K562 (cell line): ENCODE measurements around the gene ACSF3. TPM values are rescaled to one million over a fixed set of nuclear protein-coding genes. Genes with fewer than 3 reads are reported as not detected.

ENCODE experiments used
- ATAC-seq: fragments of 200-7000 bp; cut with Tn5 transposase; 3 replicates; pipeline ENCODE4 v1.9.1; 2020; ENCODE audit warnings: moderate library complexity
- BruUV-seq: library from RNA; stranded (reverse); fragments of 400-500 nt; replicated peaks from 2 replicates; lab custom pipeline; 2021; lab: Mats Ljungman, UMichigan
- CTCF ChIA-PET: fragments of 300-600 bp; formaldehyde crosslinking; extraction: SDS; loops from one replicate; lab custom pipeline; 2021; ENCODE audit warnings: low intra/inter-chr PET ratio; lab: Yijun Ruan, JAX
- POLR2A ChIA-PET: fragments of 300-600, 350-650 bp; sonication (Branson Sonifier 250); formaldehyde crosslinking; extraction: SDS; loops from one replicate; lab custom pipeline; 2021; ENCODE audit warnings: antibody characterized with exemption, inconsistent platforms; lab: Yijun Ruan, JAX
- DNase-seq, 4 experiments: peaks; one replicate each; pipeline versions ENCODE4 v3.0.0 to v3.0.0-alpha.2; 2011 to 2018; ENCODE audit warnings: low spot score in 3 of 4, mixed read lengths in 3 of 4; ENCODE audit errors: extremely low read depth in 1 of 4
- FAIRE-seq: peaks from 2 replicates; lab custom pipeline; 2011; peaks lifted over from hg19 to GRCh38; lab: Jason Lieb, UNC
- H2AFZ ChIP-seq: 2 replicates; pipeline ENCODE4 v1.6.0; 2011; ENCODE audit warnings: low read depth, low read length, control low read depth, inconsistent platforms
- H3K27ac ChIP-seq: fragments of 200-600 bp; 3 replicates; pipeline ENCODE4 v1.8.0; 2011; ENCODE audit warnings: low read depth, mild to moderate bottlenecking, control low read depth, inconsistent platforms, low read length, moderate library complexity, mixed read lengths; ENCODE audit errors: extremely low read depth
- H3K27me3 ChIP-seq, 2 experiments: fragments of 300-600 bp in 1 of 2; 2 replicates in 1 of 2; 3 replicates in 1 of 2; pipeline versions ENCODE4 v1.6.0 to v1.8.0; 2011; ENCODE audit warnings: inconsistent platforms in 2 of 2, low read length in 2 of 2, mild to moderate bottlenecking in 1 of 2, mixed read lengths in 1 of 2, moderate library complexity in 1 of 2; ENCODE audit not compliant: control insufficient read depth in 2 of 2, insufficient read depth in 2 of 2
- H3K36me3 ChIP-seq: fragments of 300-600 bp; 3 replicates; pipeline ENCODE4 v1.8.0; 2011; ENCODE audit warnings: mild to moderate bottlenecking, low read length, inconsistent platforms; ENCODE audit not compliant: control insufficient read depth, insufficient read depth
- H3K4me1 ChIP-seq, 2 experiments: fragments of 200-600 bp in 1 of 2; replicated peaks in 1 of 2; 2 replicates in 1 of 2; 3 replicates in 1 of 2; pipeline versions ENCODE4 v1.5.1 to v1.8.0; 2011; ENCODE audit warnings: inconsistent platforms in 2 of 2, low read length in 2 of 2, mild to moderate bottlenecking in 1 of 2, mixed read lengths in 1 of 2, moderate library complexity in 1 of 2; ENCODE audit not compliant: control insufficient read depth in 2 of 2, insufficient read depth in 2 of 2
- H3K4me2 ChIP-seq: 2 replicates; pipeline ENCODE4 v1.6.1; 2011; ENCODE audit warnings: low read length, control low read depth, inconsistent platforms, mixed read lengths; ENCODE audit not compliant: insufficient read depth
- H3K4me3 ChIP-seq: fragments of 200-600 bp; sonication (generic), shearing (Covaris generic); 2 replicates; pipeline ENCODE4 v1.5.1; 2016; ENCODE audit warnings: control low read depth, inconsistent platforms
- H3K79me2 ChIP-seq: fragments of 200-600 bp; 3 replicates; pipeline ENCODE4 v1.8.0; 2011; ENCODE audit warnings: low read length, inconsistent platforms; ENCODE audit not compliant: control insufficient read depth, insufficient read depth
- H3K9ac ChIP-seq, 2 experiments: 2 replicates each; pipeline versions ENCODE4 v1.6.0 to v1.6.1; 2011; ENCODE audit warnings: low read depth in 2 of 2, low read length in 2 of 2, control low read depth in 1 of 2, inconsistent platforms in 1 of 2, mild to moderate bottlenecking in 1 of 2, mixed read lengths in 1 of 2; ENCODE audit not compliant: insufficient read depth in 1 of 2
- H3K9me1 ChIP-seq: one replicate; pipeline ENCODE4 v1.6.0; 2011; ENCODE audit warnings: inconsistent platforms, mild to moderate bottlenecking, low read length, moderate library complexity; ENCODE audit not compliant: control insufficient read depth, insufficient read depth
- H3K9me3 ChIP-seq: replicated peaks from 2 replicates; pipeline ENCODE4 v1.5.1; 2011; ENCODE audit warnings: low read depth, low read length, inconsistent platforms; ENCODE audit not compliant: control insufficient read depth, insufficient read depth
- H4K20me1 ChIP-seq: replicated peaks from 2 replicates; pipeline ENCODE4 v1.6.1; 2011; ENCODE audit warnings: low read length, inconsistent platforms, mixed read lengths; ENCODE audit not compliant: control insufficient read depth, insufficient read depth
- ARID2 ChIP-seq: fragments of 450-650 bp; IDR thresholded peaks from 2 replicates; pipeline ENCODE4 v1.6.1; 2017; ENCODE audit warnings: antibody characterized with exemption, mild to moderate bottlenecking
- MAX ChIP-seq: sonication (generic); formaldehyde crosslinking; IDR thresholded peaks from 2 replicates; pipeline ENCODE4 v1.9.0; 2022; ENCODE audit warnings: mild to moderate bottlenecking, missing genetic modification reagents
- MLLT1 ChIP-seq, 2 experiments: fragments of 450-650 bp; IDR thresholded peaks; 2 replicates each; pipeline ENCODE4 v1.6.1; 2016
- NR4A1 ChIP-seq, 2 experiments: fragments of 250-450 bp in 1 of 2; fragments of 450-650 bp in 1 of 2; sonication (Bioruptor Pico) in 1 of 2; IDR thresholded peaks; 2 replicates each; pipeline versions ENCODE4 v1.4.0 to v1.6.1; 2016 to 2020; ENCODE audit warnings: mild to moderate bottlenecking in 2 of 2, missing compliant biosample characterization in 1 of 2, missing genetic modification characterization in 1 of 2, moderate library complexity in 1 of 2
- RBM17 ChIP-seq: fragments of 200-400 bp; formaldehyde crosslinking; IDR thresholded peaks from 2 replicates; pipeline ENCODE4 v1.6.1; 2017; ENCODE audit warnings: low read depth, mild to moderate bottlenecking, low read length, borderline replicate concordance
- ZNF668 ChIP-seq: fragments of 250-450 bp; sonication (Bioruptor Pico); IDR thresholded peaks from 2 replicates; pipeline ENCODE4 v1.8.0; 2022; ENCODE audit warnings: mild to moderate bottlenecking, inconsistent platforms
- WGBS: fragments of 100-300 bp; shearing (Covaris generic); methylation state at CpG from one replicate; pipeline ENCODE4 v1.1.6; 2016; ENCODE audit warnings: low coverage, mixed read lengths; ENCODE audit not compliant: insufficient coverage; ENCODE audit errors: missing lambda C conversion rate; 5-methylcytosine and 5-hydroxymethylcytosine counted together
- in situ Hi-C: fragments of 300-500 bp; cut with MboI; formaldehyde crosslinking; loops from 4 replicates; pipeline ENCODE4 v1.15.0; 2018; ENCODE audit warnings: inconsistent platforms, mixed read lengths
- intact Hi-C: fragments of 100-400 bp; cut with micrococcal nuclease; formaldehyde crosslinking; loops from 2 replicates; pipeline ENCODE4 v1.14.2; 2022
- polyA plus RNA-seq, 8 experiments: library from polyadenylated mRNA; depleted of rRNA in 4 of 8; stranded (reverse) in 5 of 8; unstranded in 3 of 8; fragments of >200 nt; fragmentation: Nextera tagmentation in 2 of 8; fragmentation: Illumina TruSeq in 1 of 8; extraction: Ambion mirVana in 2 of 8; extraction: Trizol in 1 of 8; gene quantifications; 2 replicates each; pipeline versions ENCODE4 v1.2.1 to v1.2.3, GENCODE V29; 2011 to 2014; ENCODE audit warnings: inconsistent platforms in 1 of 8, missing spikeins in 1 of 8
- total RNA-seq, 7 experiments: library from RNA; depleted of rRNA in 6 of 7; stranded (reverse); fragments of >200 nt in 6 of 7; fragmentation: Illumina TruSeq in 2 of 7; extraction: Trizol in 2 of 7; gene quantifications; 2 replicates each; pipeline versions ENCODE4 v1.2.1 to v1.2.3, GENCODE V29; 2011 to 2021; ENCODE audit warnings: low replicate concordance in 1 of 7

ACSF3 gene
- total and polyA plus RNA-seq, 9 of the 15 experiments (the other 6 are each of a cell fraction or from before 2014, with no cell fraction given) = 0.77 to 32.8 (median 14.7) TPM

- TF ChIP-seq NR4A1 (CRISPR knock-in tag; IDR thresholded peaks at IDR 0.05) (no peak), NR4A1 (tag; IDR thresholded peaks at IDR 0.05) (no peak)
- TF ChIP-seq, all 486 proteins: peak for 2
These were observed 33.4 kb upstream of the ACSF3 start (continued) for GRCh38 chr16:89060207-89060794.

GRCh38 chr16:89061086-89061485 lies 32.6 kb upstream of the ACSF3 start:
- ATAC-seq (no peak), DNase-seq (no peak), FAIRE-seq (no peak)
- no peaks in the 10 kb centered on the region for H3K9me1 ChIP-seq
- CTCF ChIA-PET = no interaction called here
- no peaks in the 10 kb centered on the region for H3K9me3 ChIP-seq
- H3K36me3 ChIP-seq = no peaks in the 10 kb centered on the region
- H3K4me1 ChIP-seq = peaks cover 0 to 68% of the 10 kb centered on the region in 2 experiments; a peak in 2 of 5 replicates
- H3K4me3 ChIP-seq = no peak overlapping the region
- no peaks in the 10 kb centered on the region for H3K79me2 ChIP-seq
- intact Hi-C loops (no loop called here), in situ Hi-C loops (no loop called here)
- WGBS = 55% methylated on average over 20 of the region's 21 CpGs
- H2AFZ ChIP-seq = no peak overlapping the region
- H3K27me3 ChIP-seq = peaks cover 0 to 34% of the 10 kb centered on the region in 2 experiments; a peak in 2 of 5 replicates
- POLR2A ChIA-PET = no interaction called here
- no peak for TF ChIP-seq ZNF668 (CRISPR knock-in tag)
- TF ChIP-seq MAX (CRISPR knock-in tag) = no peak
- no peak for TF ChIP-seq RBM17
- TF ChIP-seq MLLT1 (IDR thresholded peaks at IDR 0.05) = no peak
- TF ChIP-seq ARID2 = no peak
- no peak overlapping the region for H3K4me2 ChIP-seq
- no peaks in the 10 kb centered on the region for H4K20me1 ChIP-seq
- H3K9ac ChIP-seq = no peak overlapping the region
- BruUV-seq = no TSS peak
- no peak overlapping the region for H3K27ac ChIP-seq
